Activated CD8-positive, alpha-beta memory T cell treated with anti-CD3 and anti-CD28 coated beads for 4 hours (primary cell): ENCODE data around the gene APOL2.
"Not testable (repeated sequence)": the region's sequence is repeated elsewhere in the genome, so short reads cannot be mapped to it uniquely, and the experiment has no call there.

ENCODE experiments used
- DNase-seq, 2 donors: peaks; one replicate each; pipeline ENCODE4 v3.0.0-alpha.2; 2020; ENCODE audit warnings: low read depth in 2 of 2

Gene APOL2

DNA sequence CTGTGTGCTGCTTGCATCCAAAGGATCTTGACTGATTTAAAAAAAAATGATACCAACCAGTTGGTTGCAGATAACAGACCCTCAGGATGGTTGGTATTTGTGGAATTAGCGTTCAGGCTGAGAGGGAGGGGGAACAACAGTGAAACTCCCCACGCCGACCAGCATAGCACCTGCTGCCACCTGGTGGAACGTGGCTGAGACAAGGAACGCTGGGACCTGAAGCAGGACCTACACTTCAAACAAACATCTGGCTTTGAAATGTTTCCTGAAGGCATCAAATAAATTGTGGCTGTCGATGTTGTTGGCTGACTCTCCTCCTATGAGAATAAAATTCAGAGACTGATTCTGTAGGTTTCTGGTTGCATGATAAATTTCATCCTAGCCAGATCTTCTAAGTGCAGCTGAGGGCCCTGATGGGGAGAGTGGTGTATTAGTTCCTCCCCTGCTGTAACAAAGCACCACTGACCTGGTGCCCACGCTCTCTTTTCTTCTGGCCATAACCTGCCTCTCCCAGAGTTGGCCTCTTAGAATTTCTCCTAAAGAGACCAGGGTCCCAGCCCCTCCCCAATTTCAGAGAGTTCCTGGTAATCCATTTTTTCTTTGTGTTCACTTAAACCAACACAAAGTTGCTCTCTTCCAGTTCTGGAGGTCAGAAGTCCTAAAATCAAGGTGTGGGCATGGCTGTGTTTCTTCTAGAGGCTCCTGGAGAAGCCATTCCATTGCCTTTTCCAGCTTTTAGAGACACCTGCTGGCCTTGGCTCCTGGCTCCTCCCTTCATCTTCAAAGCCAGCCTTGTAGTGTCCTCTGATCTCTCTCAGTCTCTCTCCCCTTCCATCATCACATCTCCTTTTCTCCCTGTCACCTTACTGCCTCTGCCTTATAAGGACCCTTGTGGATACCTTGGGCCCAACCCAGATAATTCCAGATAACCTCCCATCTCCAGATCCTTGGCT, 17.3 kb downstream of the APOL2 start:
- DNase-seq, result peak in 1 of 2 donors; percentile 19

DNA sequence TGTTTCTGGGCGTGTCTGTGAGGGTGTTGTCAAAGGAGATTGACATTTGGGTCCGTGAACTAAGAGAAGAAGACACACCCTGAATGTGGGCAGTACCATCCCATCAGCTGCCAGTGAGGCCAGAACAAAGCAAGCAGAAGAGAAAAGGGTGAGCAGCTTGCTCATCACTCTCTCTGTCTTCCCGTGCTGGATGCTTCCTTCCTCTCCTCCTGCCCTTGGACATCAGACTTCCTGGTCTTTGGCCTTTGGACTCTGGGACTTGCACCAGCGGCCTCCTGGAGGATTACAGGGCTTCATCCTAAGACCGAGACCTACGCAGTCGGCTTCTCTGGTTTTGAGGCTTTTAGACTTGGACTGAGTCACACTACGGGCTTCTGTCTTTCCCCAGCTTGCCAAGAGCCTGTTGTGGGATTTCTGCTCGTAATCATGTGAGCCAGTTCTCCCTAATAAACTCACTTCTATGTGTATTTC, 18.8 kb downstream of the APOL2 start:
- no peak for DNase-seq

DNA sequence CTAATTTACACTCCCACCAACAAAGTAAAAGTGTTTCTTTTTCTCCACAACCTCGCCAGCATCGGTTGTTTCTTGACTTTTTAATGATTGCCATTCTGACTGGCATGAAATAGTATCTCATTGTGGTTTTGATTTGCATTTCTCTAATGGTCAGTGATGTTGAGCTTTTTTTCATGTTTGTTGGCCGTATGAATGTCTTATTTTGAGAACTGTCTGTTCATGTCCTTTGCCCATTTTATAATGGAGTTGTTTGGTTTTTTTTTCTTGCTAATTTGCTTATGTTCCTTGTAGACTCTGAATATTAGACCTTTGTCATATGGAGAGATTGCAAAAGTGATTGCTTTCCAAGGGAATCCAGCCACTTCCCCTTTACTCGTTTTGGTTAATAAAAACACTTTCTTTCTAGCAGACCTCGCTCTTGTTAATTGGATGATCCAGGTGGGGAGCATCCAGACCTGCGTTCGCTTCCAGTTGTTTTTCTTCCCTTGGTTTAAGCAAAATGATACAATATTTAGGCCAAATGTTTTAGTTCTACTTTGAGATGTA, 20.6 kb downstream of the APOL2 start:
- no peak for DNase-seq

- no peak for DNase-seq
Observed at GRCh38 chr22:36215981-36216380, 23.3 kb downstream of the APOL2 start.

DNA sequence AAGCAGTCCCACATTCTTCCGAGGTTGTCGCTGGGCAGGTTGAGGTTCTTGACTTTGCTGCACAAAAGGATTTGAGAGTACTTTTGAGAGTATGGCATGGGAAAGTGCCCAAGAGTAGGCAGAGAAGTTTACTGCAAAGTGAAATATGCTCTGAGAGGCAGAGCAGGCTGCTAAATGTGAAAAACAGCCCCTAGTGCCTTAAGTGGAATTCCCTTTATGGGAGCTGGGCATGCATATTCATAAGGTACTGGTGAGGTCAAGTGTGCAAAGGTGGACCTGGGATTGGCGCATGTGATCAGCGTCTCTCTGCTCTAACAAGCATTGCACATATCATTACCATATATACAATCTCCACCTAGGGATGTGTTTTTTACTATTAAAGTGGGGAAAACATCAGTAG, 25.7 kb downstream of the APOL2 start:
- DNase-seq, result no peak

- no peak for DNase-seq
Observed at GRCh38 chr22:36212901-36213300, 26.4 kb downstream of the APOL2 start.

DNA sequence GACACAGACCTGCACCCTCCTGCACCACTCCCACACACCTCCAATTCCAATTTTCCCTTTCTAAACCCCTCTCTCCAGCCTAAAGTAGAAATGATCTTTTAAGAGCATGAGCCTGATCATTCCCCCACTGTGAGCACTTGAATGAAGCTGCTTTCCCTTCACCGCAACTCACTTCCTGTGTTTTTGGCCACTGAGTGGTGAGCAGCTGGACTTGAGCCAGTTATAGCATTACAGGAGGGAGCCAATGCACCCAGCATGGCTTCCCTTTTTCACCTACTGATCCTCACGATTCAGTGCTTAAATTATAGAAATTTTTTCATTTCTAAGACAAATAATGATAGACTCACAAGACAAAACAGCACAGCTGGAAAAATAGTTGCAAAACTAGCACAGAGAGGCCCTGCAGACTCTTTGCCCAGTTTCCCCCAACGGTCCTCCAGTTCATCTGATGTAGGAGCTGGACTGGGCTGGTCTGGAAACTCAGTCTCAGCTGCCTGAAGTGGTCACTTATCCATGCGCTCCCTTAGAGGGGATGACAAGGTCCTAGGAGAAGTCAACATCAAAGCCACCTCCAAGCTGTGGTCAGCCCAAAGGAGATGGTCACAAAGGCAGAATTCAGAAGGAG, 28.0 kb downstream of the APOL2 start:
- no peak for DNase-seq

- no peak for DNase-seq
Observed at GRCh38 chr22:36210224-36210623, 29.1 kb downstream of the APOL2 start.

GRCh38 chr22:36209488-36209908, 29.8 kb downstream of the APOL2 start:
- not testable (repeated sequence) for DNase-seq

DNA sequence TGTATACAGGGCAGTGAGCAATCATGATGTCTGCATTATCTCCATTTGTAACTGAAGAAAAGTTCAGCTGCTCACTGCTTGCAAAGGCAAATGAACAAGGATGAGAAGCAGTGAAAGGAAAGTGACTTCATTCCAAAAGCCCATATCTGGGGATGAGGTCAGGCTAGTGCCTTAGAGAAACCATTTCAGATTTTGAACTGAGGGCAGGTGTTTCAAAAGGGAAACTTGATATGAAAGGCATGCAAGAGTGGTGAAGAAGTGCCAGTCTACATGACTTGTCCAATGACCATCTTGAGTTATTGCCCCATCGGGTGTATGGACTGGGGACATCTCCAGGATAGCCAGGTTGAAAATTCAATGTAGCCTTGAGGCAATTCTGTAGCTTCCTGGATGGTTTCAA, 30.4 kb downstream of the APOL2 start:
- no peak for DNase-seq

DNA sequence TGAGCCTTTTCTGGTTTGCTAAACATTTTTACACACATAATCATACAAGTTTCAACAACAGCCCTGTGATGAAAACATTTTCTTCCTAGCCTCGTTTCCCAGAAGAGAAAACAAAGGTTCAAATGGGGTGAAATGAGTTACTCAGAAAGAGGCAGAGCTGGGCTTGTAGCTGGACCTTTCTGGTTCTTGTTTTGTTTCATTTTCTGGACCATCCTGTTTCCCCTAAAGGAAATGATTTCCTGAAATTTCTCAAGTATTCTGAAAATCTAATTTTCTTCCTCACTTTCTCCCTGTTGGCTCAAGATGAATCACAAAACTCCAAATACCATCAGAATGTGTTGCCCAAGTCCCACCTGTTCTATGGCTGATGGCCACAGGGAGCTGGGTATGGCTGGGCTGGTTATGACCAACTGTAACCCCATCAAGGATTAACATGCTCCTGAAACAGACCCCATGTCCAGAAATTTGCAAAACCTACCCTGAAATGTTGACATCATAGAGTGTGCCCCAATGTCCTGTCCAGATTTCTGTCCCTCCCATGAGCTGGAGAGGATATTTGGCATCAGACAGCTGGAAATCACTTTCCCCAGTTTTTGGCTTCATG, 31.1 kb downstream of the APOL2 start:
- DNase-seq, result no peak

- no peak for DNase-seq
Observed at GRCh38 chr22:36206255-36206654, 33.1 kb downstream of the APOL2 start.

DNA sequence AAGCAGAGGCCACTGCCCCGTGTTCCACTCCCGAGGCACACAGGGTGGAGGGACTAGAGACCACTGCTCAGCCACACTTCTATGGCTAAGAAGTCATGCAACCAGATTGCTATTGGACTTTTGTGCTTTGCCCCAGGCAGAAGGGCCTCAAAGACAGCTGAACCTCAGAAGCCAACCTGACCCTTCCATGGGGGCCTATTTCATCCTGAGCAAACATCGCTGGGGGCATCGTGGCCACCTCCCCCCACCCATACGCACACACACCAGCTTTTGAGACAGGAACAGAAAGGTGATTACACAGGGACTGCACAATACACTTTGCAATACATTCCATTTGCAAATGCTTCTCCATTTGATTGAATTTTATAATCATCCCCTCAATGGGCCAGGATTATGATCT, 33.8 kb downstream of the APOL2 start:
- DNase-seq, result not testable (repeated sequence)

GRCh38 chr22:36204632-36205015, 34.7 kb downstream of the APOL2 start:
- DNase-seq, result no peak

DNA sequence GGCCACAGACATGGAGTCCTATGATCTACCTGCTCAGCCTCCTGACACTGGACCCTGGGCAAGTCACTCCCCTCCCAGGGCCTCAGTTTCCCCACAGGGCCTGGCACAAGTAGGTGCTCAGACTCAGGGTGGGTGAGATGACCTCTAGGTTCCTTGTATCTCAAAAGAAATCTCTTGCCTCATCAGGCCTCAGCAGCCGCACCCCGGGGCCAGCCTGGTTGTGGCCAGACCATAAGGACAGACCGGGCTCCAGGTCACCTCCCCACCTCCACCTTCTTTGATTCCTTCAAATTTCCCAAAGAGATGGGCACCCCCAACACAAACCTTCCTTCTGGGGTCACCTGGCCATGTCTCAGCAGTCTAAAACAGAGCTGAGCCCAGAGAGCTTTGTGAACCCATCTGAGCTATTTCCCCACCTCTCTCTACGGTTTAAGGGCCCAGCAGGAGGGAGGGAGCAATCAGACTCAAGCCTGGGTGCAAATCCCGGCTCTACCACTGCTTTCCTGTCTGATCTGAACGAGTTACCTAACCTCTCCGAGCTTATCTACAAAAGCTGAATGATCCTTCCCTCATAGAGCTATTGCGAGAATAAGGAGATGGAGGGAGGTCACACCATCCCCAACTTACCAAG, 35.2 kb downstream of the APOL2 start:
- DNase-seq, result no peak

- DNase-seq, result not testable (repeated sequence)
Observed at GRCh38 chr22:36203441-36203840, 35.9 kb downstream of the APOL2 start.

DNA sequence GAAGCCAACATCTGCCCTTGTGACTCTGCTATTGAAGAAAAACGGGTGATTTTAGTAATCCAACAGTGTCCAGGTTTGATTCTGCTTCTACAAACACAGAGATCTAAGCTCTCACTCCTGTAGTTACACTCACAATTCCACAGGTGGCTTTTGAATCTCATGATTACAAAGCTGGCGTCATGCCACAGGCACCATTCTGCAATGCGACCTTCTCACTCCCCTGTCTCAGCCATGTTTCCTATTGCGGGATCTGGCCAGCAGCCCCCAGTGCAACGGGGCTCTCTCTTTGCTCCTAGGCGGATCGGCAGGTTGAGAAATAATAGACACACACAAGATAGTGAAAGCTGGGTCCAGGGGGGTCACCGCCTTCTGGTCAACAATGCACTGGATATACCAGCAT, 36.4 kb downstream of the APOL2 start:
- DNase-seq, result not testable (repeated sequence)

- no peak for DNase-seq
Observed at GRCh38 chr22:36201630-36202319, 37.6 kb downstream of the APOL2 start, which contains the start of gene APOL4. Gene APOL4 (minus strand): TSS chr22:36201809. CDS start chr22:36201734, 75 bp downstream.

DNA sequence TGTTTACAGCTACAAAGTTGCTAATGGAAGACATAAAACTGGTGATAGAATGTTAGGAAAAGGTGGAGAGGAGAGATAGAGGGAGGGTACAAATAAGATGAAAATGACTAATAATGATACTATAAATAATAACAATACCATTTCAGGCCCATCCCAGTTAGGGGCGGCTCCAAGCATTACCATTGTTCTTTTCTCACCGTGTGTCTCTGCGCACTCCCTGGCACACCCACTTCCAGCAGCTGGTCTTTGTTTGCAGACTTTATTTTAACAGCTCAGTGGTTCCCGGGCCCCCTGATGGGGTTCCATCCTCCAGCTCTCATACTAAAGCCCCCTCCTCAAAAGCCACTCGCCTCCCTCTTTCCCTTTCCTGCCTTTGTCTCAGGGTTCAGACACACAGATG, 38.3 kb downstream of the APOL2 start:
- not testable (repeated sequence) for DNase-seq

DNA sequence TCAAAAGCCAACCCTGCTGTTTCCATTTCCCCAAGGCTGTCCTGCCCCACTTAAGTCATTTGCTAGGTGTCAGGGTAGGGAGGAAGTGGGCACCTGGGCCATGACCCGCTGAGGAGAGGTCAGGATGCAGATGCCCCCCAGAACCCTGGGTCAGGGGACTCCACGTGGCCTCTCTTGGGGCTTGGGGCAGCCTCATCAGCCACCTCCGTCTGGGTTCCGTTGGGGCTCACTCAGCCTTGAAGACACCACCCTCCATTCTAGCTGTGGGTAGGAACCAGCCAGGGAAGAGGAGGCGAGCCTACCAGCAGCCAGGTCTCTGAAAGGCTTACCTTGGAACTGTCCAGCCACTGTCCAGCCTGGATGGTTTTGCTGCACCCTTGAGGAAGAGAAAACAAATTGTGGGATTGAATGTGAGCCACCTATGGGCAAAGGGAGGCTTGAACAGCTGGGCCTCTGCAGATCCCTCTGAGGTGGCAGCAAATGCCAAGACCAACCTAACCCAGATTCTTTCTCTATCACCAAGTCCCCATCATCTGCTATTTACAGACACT, 40.3 kb downstream of the APOL2 start:
- DNase-seq, result no peak

DNA sequence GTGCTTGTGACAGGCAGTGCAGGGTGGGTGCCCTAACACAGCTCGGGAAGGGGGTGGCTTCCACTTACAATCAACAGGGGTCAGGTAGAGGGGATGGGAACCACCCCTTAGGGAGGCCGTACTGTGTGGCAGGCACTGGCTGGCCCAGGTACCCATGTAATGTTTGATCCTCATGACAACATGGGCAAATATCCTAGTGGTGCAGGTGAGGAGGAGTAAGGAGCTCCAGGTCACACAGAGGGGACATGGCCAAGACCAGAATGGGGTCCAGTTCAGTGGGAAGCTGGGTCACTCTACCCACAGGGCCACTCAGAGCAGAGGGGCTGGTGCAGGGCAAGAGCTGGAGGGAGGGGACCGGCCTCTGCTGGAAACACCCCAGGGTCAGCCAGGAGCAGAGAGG, 40.8 kb downstream of the APOL2 start:
- no peak for DNase-seq
